Suprapubic skin (tissue), 4 donors: ENCODE measurements around the gene MRPL40. TPM values are rescaled to one million over a fixed set of nuclear protein-coding genes. Genes with fewer than 3 reads are reported as not detected.

Experiments
- DNase-seq, 2 donors: peaks; one replicate each; pipeline ENCODE4 v3.0.0-alpha.2; 2019; ENCODE audit warnings: low spot score in 2 of 2
- H3K27ac ChIP-seq: fragments of 200-600 bp; sonication (generic); one replicate; pipeline ENCODE4 v1.5.1; 2019
- H3K27me3 ChIP-seq: fragments of 200-600 bp; sonication (generic); one replicate; pipeline ENCODE4 v1.5.1; 2019
- H3K36me3 ChIP-seq: fragments of 200-600 bp; sonication (generic); one replicate; pipeline ENCODE4 v1.5.1; 2019
- H3K4me1 ChIP-seq: fragments of 200-600 bp; sonication (generic); one replicate; pipeline ENCODE4 v1.5.1; 2019
- H3K4me3 ChIP-seq: fragments of 200-600 bp; sonication (generic); one replicate; pipeline ENCODE4 v1.5.1; 2019; ENCODE audit warnings: mild to moderate bottlenecking
- H3K9me3 ChIP-seq: fragments of 200-600 bp; sonication (generic); one replicate; pipeline ENCODE4 v1.5.1; 2019
- CTCF ChIP-seq, 2 donors: fragments of 200-600 bp in 1 of 2; fragments of 450-650 bp in 1 of 2; sonication (generic) in 1 of 2; IDR thresholded peaks; one replicate each; pipeline ENCODE4 v1.5.1; 2016 to 2019; ENCODE audit warnings: antibody characterized with exemption in 2 of 2, mild to moderate bottlenecking in 1 of 2, moderate library complexity in 1 of 2
- EP300 ChIP-seq: sonication (generic); formaldehyde crosslinking; IDR thresholded peaks from one replicate; pipeline ENCODE4 v1.6.1; 2017; ENCODE audit warnings: antibody characterized with exemption
- POLR2A ChIP-seq, 2 donors: fragments of 450-650 bp; IDR thresholded peaks; one replicate each; pipeline ENCODE4 v1.6.1; 2017; ENCODE audit warnings: antibody characterized with exemption in 2 of 2, mild to moderate bottlenecking in 2 of 2, moderate library complexity in 2 of 2
- POLR2AphosphoS5 ChIP-seq, 3 donors: sonication (generic); formaldehyde crosslinking; IDR thresholded peaks; one replicate each; pipeline ENCODE4 v1.6.1; 2017; ENCODE audit warnings: antibody characterized with exemption in 3 of 3
- WGBS: methylation state at CpG from one replicate; pipeline ENCODE4 v1.1.5; 2018; 5-methylcytosine and 5-hydroxymethylcytosine counted together
- total RNA-seq, 4 donors: library from RNA; depleted of rRNA; stranded (reverse); fragments of >200 nt; gene quantifications; one replicate each; pipeline ENCODE4 v1.1.0, GENCODE V29; 2016

Gene MRPL40
- total RNA-seq, 4 donors from 2014 or later = 19.1 to 33.9 (median 22.7) TPM

GRCh38 chr22:19470010-19470409 lies 37.7 kb downstream of the MRPL40 start:
- no peak for DNase-seq
- H3K36me3 ChIP-seq = peaks cover 96% of the 10 kb centered on the region
- H3K27ac ChIP-seq = no peak overlapping the region
- no peaks in the 10 kb centered on the region for H3K9me3 ChIP-seq
- 89% methylated on average over 2 of the region's 2 CpGs for WGBS
- no peak overlapping the region for H3K4me3 ChIP-seq
- H3K4me1 ChIP-seq = peaks cover 13% of the 10 kb centered on the region
- TF ChIP-seq POLR2AphosphoS5 (IDR thresholded peaks at IDR 0.05) (no peak), EP300 (no peak), CTCF (IDR thresholded peaks at IDR 0.05) (no peak), POLR2A (IDR thresholded peaks at IDR 0.05) (no peak)
- no peaks in the 10 kb centered on the region for H3K27me3 ChIP-seq

DNA sequence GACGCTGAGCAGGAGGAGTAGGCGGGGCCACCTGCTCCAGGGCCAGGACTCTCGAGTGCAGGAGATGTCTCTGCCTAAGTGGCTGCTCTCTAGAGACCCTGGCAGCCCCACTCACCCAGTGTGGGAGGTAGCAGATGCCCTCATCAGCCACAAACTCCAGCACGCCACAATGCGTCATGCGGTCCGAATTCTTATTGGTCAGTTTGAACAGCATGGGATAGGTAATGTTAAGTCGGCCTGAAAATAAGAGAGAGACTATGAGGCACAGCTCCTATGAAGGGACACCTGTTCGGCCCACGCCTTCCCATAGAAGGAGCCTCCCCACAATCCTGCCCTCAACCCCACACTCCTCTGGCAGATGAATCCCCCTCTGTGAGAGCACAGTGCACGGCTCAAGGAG lies 39.2 kb downstream of the MRPL40 start:
- Histone ChIP-seq H3K27me3 (no peaks in the 10 kb centered on the region), H3K27ac (no peak overlapping the region), H3K4me3 (no peak overlapping the region), H3K4me1 (peaks cover 29% of the 10 kb centered on the region), H3K9me3 (no peaks in the 10 kb centered on the region), H3K36me3 (peaks cover 81% of the 10 kb centered on the region)
- TF ChIP-seq POLR2AphosphoS5 (IDR thresholded peaks at IDR 0.05) = no peak
- no peak for TF ChIP-seq POLR2A (IDR thresholded peaks at IDR 0.05)
- TF ChIP-seq EP300 = no peak
- no peak for TF ChIP-seq CTCF (IDR thresholded peaks at IDR 0.05)
- no peak for DNase-seq
- WGBS = 94% methylated on average over 11 of the region's 11 CpGs

- H3K27me3 ChIP-seq = no peaks in the 10 kb centered on the region
- H3K36me3 ChIP-seq = peaks cover 74% of the 10 kb centered on the region
- DNase-seq = no peak
- no peak overlapping the region for H3K4me3 ChIP-seq
- 89% methylated on average over 8 of the region's 8 CpGs for WGBS
- H3K27ac ChIP-seq = no peak overlapping the region
- H3K4me1 ChIP-seq = peaks cover 35% of the 10 kb centered on the region
- H3K9me3 ChIP-seq = no peaks in the 10 kb centered on the region
- TF ChIP-seq POLR2AphosphoS5 (IDR thresholded peaks at IDR 0.05) (no peak), CTCF (IDR thresholded peaks at IDR 0.05) (no peak), POLR2A (IDR thresholded peaks at IDR 0.05) (no peak), EP300 (no peak)
Observed at GRCh38 chr22:19472233-19472632, 39.9 kb downstream of the MRPL40 start.

GRCh38 chr22:19473578-19473977 lies 41.2 kb downstream of the MRPL40 start:
- TF ChIP-seq EP300 (no peak), POLR2AphosphoS5 (IDR thresholded peaks at IDR 0.05) (no peak), CTCF (IDR thresholded peaks at IDR 0.05) (no peak), POLR2A (IDR thresholded peaks at IDR 0.05) (no peak)
- H3K4me1 ChIP-seq = peaks cover 45% of the 10 kb centered on the region
- no peaks in the 10 kb centered on the region for H3K9me3 ChIP-seq
- H3K27me3 ChIP-seq = no peaks in the 10 kb centered on the region
- H3K27ac ChIP-seq = no peak overlapping the region
- DNase-seq = no peak
- peaks cover 60% of the 10 kb centered on the region for H3K36me3 ChIP-seq
- no peak overlapping the region for H3K4me3 ChIP-seq
- WGBS = 63% methylated on average over 3 of the region's 3 CpGs

DNA sequence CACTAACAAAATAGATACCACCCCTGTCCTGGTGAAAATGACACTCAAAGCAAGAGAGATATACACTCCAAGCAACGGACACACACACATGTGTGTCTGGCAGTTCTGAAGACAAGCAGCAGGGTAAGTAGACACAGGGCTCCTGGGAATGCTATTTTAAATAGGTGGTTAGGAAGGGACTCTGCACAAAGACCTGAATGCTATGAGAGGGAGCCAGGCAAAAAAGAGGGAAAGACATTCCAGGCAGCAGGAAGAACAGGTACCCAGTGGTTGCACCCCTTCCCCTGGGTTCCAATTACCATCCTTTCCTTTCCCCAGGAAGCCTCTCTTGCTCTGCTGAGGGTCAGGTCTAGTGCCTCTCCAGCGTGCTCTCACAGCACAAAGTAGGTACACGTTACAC lies 43.7 kb downstream of the MRPL40 start:
- peaks cover 53% of the 10 kb centered on the region for H3K4me1 ChIP-seq
- no peak overlapping the region for H3K4me3 ChIP-seq
- no peak for DNase-seq
- TF ChIP-seq POLR2A (IDR thresholded peaks at IDR 0.05) = no peak
- TF ChIP-seq CTCF (IDR thresholded peaks at IDR 0.05) = no peak
- TF ChIP-seq POLR2AphosphoS5 (IDR thresholded peaks at IDR 0.05) = no peak
- TF ChIP-seq EP300 = no peak
- no peaks in the 10 kb centered on the region for H3K9me3 ChIP-seq
- no peaks in the 10 kb centered on the region for H3K27me3 ChIP-seq
- no peak overlapping the region for H3K27ac ChIP-seq
- 54% methylated on average over 3 of the region's 3 CpGs for WGBS
- peaks cover 36% of the 10 kb centered on the region for H3K36me3 ChIP-seq
